Activated CD4-positive, CD25-positive, alpha-beta regulatory T cell treated with anti-CD3 and anti-CD28 coated beads, Interleukin-2, amount 50 U/mL, for 72 hours (primary cell): ENCODE results near the gene DAB2IP.
"Not testable (repeated sequence)": the region's sequence is repeated elsewhere in the genome, so short reads cannot be mapped to it uniquely, and the experiment has no call there.

Experiments used
- DNase-seq: peaks from one replicate; pipeline ENCODE4 v3.0.0; 2021

Gene DAB2IP

DNA sequence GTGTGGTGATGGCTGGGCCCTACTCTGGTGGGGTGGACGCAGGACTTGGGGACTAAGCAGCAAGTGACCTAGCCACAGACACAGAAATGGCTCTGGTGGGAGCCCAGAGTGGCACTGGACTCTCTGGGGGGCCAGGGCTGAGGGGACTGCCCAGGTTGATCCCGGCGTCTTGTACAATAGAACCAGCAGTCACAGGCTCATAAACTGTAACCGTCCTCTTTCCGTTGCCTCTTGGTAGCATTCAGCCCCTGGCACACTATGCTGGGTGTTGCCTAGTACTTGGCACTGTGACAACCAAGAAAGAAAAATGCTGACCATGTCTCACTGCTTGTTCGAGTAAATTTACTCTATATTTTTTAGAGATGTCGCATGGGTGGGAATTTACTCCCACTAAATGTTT, 80.5 kb downstream of the DAB2IP start:
- DNase-seq, result no peak

DNA sequence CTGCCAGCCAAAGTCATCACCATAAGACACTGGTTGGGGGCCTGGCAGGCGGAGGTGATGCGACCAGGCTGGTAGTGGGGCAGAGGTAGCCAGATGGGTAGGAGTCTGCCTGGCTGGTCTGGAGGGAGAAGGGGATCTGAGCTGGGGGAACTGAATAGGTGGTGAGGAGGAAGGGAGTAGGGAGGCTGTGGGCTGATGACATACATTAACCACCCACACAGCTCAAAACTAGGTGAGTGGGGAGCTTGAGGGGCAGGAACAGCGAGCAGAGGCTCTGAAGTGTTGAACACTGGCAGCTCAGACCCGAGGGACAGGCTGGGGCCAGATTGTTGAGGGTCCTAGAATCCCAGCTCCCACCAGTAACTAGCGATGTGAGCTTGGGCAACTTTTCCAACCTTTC, 81.0 kb downstream of the DAB2IP start:
- DNase-seq, result no peak

DNA sequence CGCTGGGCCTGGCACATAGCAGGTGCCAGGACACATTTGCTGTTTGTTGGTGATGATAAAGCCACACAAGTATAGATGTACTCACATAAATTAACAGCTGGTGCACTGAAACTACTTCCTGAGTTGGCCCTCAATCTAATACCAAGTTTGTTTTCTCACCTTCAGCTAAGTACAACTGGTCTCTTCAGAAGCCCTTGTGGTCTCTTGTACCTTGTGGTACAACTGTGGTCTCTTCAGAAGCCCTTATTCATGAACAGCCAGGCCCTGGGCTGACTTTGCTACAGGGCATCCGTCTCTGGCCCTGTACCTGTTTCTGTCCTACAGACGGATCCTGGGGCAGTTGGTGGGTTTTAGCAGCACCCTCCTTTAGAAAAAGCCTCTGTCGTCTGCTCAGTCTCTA, 81.5 kb downstream of the DAB2IP start:
- DNase-seq, result no peak

DNA sequence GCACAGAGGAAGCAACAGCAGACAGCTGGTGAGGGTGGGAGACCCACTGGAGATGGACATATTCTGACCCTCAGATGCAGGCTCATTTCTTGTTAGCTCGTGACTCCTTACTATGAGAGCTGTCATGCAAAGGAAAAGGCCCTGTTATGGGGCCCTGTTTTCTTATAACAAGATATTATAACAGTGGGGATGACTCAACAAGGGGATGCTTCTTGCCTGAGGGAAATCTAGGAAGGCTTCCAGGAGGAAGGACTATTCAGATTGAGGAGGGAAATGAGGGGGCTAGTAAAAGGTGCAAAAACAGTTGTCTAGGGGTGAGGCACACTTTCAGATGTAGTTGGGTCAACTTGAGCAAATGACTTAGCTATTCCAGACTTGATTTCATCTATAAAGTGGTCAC, 83.0 kb downstream of the DAB2IP start:
- no peak for DNase-seq

DNA sequence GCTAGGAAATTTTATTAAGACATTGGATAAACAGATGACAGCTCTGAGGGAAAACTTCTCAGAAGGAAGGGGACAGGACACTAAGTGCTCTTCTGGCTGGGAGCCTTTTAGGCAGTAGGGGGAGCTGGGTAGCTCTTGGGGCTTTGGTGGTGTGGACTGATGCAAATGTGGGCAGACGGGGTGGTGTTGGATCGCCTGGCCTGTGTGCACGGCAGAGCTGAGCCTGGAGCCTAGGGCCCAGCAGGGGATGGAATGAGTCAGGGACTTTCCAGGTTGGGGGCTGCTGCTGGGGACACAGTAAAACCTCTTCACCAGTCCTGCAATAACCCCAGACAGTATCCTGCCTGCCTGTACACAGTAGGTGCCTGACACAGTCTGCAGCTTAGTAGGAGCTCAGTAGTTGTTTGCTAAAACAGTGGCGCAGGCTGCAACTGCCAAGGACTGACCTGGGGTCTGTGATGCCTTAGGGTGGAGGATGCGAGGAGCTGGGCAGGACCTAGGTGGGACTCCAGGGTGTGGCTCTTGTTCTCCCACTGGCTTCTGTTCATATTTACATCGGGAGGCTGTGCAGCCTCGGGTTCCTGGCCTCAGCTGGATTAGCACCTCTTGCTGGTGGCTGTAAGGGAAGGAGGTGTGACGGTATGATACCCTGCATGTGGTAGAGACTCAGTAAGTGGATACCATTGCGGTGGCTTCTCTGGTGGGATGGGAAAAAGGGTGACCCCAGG, 83.8 kb downstream of the DAB2IP start:
- DNase-seq, result no peak

DNA sequence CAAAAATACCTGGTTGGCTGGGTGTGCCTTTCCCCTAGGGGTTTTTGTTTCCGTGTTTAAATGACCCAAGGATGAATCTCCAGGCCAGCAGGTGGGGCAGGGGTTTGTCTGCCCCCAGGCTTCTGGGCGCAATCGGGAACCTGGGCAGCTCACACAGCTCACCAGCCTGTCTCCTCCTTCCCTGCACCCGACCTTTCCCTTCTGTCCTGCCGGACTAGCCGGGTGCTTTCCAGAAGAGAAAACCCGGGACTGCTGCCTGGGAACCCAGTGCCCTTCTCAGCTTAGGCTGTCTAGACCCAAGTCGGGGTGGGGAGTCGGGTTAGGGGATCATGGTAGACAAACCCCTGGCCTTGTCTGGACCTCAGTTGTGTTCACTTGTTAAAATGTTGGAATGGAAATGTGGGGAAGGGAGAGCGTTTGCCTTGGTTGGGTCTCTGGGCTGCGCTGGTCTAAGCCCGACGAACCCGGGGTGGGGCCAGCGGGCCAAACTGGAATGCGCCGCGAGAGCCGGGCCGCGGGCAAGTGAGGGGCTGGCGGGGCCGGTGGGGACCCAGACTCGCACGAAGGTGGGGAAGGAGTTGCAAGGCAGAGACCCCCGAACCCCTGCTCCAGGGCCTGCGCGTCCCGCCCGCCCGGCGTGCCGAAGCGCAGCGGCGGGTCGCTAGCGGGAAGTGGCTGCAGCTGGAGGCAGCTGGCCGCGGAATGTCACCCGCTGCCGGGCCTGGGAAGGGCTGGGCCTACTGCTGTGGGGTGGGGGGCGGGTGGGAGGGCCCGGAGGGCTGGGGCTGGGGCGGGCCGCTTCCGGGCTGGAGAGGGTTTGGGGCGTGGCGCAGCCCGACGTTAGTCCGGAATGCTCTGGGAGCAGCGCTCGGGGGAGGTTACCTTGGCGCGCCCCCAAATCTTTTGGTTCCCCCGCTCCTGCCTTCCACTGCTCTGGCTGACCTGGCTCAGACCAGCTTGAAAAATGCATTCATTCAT, 84.6 kb downstream of the DAB2IP start:
- DNase-seq, result no peak

DNA sequence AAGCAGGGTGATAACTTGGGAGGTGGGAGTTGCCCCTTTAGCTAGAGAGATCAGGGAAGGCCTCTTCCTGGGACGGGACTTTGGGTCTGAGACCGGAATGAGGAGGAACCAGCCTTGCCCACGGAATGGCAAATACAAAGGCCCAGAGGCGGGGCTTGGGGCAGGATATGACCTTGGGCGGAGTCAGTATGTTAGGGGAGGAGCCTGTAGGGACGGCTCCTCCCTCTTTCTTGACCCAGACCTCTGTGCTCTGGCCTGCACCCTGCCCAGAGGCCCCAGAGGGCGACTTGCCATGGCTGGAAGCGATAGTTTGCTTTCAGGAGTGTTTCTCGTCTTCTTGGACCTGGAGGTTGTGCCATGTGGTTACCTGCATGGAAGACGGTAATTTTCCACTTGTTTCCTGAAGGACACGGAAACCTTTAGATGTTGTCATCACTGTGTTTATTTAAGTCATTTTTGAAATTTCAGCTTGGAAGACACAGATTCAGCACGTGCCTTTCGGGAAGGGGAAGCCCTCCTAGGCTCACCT, 85.6 kb downstream of the DAB2IP start:
- no peak for DNase-seq

DNA sequence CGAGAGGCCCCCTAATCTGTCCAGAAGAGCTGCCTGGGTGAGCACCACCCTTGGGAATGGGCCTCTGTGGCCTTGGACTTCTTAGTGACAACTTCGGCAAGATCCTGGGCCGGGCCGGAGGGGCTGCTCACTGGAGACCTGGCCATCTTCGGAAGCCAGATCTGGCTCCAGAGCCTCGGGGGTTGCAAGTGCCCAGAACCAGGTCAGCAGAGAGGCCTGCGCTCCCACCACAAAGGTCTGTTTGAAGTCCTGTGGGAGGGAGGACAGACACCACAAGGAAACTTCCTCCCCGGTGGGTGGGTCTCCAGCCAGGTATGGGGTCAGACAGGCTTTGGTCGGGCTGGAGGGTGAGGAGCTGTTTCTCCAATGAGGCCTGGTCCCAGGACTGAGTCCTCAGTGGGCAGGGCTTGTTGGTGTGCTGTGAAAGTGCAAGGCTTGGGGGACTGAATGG, 86.1 kb downstream of the DAB2IP start:
- no peak for DNase-seq

DNA sequence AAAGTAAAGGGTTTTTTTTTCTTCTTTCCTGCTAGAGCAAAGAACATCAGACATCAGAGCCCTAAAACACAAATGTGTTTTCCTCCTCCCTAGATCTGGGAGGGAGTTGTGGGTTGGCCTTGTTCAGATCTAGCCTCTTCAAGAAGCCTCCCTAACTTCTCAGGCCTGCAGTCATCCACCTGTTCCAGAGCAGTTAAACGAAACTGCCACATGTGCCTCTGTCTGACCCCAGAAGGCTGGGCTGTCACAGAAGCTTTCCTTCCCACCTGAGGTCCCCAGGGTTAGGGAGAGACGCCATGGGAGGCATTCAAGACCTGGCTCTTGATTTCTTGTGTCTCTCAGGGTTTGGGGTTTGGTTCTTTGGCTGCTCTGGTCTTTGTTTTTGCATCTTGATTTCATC, 87.0 kb downstream of the DAB2IP start:
- no peak for DNase-seq

DNA sequence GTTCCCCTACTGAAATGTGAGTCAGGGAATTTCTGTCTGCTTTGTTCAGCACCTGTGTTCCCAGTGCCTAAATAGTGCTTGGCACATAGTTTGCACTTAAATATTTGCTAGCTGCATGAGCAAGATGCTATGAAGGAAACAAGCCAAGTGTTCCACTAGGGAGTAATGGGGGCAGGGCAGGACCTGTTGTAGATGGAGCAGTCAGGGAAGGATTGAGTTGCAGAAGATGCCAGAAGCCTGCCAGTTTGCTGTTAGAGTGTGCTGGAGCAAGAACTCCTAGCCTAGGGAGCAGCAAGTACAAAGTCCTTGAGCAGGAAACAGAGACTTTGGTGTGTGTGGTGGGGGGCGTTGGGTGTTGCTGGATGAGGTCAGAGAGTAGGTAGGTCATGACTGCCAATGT, 87.5 kb downstream of the DAB2IP start:
- no peak for DNase-seq

DNA sequence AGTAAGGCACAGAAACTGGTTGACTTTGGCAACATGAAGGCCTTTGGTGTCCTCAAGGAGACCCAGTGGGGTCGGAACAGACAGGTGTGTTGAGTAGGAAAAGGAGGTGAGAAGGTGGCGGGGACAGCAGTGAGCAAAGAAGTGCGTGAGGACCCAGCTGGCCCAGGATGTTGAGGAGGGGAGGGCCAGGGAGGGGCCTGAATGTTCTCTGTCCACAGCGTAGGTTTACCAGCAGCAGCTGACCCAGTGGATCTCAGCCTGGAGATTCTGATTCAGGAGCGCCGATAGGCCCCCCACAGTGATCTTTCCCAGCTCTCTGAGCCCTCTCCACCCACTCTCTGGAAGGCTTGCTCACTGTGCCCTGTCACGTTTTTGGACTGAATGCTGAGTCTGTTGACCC, 88.5 kb downstream of the DAB2IP start:
- no peak for DNase-seq

DNA sequence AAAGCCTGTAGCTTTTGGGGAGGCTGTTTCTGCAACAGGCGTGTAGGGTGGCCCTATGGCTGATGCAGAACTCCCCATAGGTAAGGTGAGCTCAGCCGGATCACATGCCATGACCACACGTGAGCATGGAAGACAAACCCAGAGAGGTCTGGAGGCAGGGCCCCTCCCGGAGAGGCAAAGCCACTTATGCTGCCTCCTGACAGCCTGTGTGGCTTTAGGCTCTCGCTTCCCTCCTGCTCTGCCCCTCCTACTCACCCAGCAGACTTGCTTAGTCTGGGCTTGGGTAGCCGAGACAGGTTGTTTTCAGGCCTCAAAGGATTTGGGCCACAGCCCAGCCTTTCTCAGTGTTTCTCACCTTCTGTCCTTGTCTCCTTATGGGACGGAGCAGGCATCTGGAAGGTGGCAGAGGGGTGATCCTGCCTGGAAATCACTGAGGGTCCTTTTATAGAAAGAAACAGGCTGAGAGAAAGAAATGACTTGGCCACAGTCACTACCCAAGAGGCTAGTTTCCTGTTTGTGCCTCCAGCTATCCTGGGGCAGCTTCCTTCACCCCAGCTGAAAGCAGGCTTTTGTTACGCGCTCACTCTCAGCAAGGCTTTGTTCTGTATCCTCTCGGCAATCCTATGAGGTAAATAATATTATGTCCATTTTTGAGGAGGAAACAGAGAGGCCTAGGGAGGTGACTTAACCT, 89.9 kb downstream of the DAB2IP start:
- no peak for DNase-seq

DNA sequence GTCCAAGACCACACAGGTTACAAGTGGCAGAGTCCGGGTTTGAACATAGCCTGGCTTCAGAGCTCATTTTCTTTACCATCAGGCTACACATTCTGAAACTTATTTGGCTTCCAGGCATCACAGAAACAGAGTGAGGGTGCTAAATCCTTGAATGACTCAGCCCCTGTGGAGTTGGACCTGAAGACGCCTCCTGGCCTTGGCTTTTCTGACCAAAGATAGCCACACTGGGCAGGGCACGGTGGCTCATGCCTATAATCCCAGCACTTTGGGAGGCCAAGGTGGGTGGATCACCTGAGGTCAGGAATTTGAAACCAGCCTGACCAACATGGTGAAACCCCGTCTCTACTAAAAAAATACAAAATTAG, 90.5 kb downstream of the DAB2IP start:
- DNase-seq, result not testable (repeated sequence)

DNA sequence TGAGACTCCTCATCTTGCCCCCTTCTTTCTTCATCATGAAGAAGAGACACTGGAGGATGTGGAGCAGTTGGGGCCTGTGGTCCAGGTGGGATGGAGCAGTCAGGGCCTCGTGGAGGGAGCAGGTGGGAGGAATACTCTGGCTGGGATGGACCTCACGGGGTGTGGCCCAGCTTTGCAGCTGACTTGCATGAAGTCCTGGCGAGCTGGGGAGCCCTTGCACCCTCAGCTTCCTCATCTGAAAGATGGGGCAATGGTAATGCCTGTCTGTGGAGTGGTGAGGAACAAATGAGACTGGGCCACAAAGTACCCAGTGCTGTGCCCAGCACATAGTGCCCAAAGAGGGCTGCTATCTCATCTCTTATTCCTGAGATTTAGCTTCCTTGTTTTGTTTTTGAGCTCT, 91.5 kb downstream of the DAB2IP start:
- DNase-seq, result no peak

DNA sequence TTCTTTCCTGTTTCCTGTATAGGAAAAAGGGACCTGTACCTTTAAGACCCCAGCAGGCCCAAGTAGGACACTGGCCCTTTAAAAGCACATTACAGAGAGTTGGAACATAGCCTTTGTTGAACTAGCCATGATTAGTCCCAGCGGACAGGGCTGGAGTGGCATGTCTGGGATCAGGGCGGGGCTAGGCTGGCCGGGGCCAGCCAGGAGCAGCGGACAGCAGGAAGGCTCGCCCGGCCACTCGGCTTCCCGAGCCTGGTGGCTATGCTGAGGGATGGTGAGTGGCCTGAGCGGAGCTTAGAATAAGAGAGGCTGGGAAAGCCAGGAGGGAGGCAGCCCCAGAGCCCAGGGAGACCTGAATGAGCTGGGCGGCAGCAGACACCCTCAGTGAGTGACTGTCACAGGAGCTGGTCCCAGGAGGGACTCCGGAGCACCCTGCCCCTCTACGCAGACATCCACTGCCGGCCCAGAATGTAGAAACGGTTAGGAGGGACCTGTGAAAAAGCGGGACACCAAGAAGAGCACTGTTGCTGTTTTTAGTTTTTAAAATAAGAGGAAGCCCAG, 92.1 kb downstream of the DAB2IP start:
- DNase-seq, result no peak

DNA sequence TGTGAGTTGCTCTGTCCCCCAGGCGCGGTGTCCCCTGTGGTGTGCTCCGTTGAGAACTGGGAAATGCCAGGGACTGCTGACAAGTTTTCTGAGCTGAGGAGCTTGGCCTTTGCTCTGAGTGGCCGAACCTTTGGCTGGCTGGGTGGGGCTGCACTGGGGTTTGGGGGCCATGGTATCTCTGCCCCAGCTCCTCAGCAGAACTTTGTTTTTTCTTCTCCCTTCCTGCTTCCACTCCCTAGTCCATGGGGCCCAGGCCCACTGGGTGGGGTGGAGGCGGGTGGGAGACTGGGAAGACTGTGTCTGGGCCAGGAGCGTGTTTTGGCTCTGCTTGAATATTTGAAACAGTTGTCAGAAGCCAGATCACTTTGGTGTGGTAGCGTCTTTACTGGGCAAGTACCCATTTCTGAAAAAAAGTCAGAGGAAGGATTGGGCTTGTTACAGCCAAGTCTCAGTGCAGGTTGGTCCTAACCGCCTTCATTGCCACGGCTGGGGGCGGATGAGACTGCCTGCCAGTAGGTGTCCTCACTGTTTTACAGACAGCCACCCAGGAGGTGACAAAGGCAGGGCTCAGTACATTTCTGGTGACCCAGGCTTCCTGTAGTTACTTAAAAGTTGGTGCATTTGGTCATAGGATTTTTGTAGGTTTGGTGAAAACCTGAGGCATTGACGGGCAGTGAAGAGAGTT, 92.7 kb downstream of the DAB2IP start:
- DNase-seq, result no peak

DNA sequence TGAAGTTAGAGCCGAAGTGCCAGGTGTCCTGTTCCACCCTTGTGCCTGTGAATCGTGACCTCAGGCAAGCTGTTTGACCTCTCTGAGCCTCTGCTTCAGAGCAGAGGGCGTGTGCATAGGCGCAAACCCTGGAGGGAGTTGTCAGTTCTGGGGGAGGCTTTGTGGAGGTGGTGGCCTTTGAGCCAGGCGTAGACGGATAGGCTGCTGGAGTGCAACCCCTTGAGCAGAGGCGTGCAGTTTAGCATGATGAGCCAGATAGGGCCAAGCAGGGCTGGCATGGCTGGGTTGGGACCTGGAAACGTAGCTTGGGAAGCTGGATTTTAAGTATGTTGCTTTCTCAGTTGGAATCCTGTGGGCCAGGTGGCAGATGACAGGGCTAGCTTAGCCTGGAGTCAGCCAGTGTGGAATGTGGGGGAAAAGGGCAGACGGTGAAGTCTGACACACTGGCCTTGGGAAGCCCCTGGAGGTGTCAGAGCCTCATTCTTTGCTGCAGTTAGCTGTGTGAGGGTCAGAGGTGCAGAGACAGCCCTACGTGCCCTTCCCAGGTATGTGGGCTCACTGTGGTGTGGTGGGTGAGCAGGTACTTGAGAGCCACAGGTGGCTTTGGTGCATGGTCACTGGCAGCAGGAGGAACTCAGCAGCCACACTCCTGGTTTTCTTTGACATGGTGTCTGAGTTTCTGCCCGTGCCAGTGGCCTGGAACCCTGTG, 93.4 kb downstream of the DAB2IP start:
- no peak for DNase-seq

DNA sequence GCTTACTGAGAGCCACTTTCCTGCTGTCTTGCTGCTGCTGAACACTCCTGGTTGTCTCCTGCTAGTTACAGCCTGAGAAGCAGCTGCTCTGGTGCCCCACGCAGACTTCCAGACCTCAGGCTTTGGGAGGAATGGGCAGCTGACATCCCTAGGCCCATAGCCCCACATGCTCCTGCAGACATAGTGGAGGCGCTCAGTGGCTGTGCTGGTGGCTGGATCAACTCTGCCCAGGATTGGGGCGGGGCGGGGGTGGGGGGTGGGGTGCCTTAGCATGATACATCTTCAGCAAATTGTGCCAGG, 93.9 kb downstream of the DAB2IP start:
- DNase-seq, result no peak

DNA sequence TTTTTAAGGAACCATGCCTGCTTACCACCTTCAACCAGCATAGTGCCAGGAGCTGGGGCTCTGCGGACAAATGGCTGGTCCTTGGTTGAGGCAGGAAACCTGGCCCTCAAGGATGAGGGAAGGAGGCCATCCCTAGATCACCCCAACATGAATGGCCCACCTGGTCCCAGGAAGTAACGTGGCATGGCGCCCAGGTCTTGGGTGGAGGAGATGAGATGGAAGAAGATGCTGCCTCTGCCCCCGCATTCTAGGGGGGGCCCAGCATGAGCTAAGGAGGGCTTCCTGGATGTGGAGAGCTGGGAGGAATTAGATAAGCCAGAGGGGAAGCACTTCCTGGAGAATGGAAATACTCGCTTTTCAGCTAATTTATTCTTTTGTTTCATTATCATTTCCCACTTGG, 95.0 kb downstream of the DAB2IP start:
- no peak for DNase-seq

DNA sequence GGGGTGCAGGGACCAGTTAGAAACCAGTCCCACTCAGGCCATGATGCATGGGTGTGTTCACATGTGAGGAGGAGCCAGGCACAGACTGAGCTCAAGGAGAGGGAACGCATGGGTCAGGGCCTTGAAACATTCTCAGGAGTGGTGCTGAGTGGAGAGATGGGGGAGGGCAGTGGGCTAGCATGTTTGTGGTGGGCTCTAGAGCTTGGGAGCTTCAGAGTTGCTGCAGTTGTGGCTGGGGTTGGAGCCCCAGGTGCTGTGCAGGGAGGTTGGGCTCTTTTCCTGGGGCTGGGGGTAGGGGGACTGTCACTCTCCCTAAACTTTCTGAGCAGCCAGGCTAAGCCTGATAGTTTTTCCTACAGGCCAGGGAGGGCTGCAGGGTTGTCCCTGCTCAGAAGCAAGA, 95.4 kb downstream of the DAB2IP start:
- DNase-seq, result no peak

DNA sequence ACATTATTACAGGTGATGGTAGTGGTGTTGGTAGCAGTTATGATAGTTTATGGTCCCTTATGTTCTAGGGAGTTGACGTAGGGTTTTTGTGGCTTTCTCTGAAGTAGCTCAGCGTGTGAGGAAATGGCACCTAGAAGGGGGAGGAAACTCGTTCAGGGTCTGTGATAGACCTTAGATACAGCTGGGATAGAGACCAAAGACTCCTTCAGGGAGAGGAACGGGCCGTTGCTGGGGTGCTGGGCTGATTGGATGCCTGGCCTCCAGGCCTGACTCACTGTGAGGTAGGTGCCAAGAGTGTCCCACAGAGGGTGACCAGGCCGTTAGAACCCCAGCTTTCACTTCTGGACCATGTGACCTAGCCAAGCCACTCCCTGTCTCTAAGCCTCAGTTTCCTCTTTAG, 96.6 kb downstream of the DAB2IP start:
- no peak for DNase-seq
